H9 (cell line): Measurements from ENCODE around the gene TXNDC11. TPM values are rescaled to one million over a fixed set of nuclear protein-coding genes. Genes with fewer than 3 reads are reported as not detected.

ENCODE experiments used
- DNase-seq: peaks from one replicate; pipeline ENCODE4 v3.0.0-alpha.2; 2017
- H2AFZ ChIP-seq: one replicate; pipeline ENCODE4 v1.6.1; 2013; ENCODE audit warnings: mild to moderate bottlenecking, low read length, control low read depth, moderate library complexity
- H2AK5ac ChIP-seq: 2 replicates; pipeline ENCODE4 v1.6.1; 2013; ENCODE audit warnings: low read length, control low read depth, mixed read lengths; ENCODE audit not compliant: insufficient read length
- H2BK120ac ChIP-seq: one replicate; pipeline ENCODE4 v1.6.1; 2013; ENCODE audit warnings: low read depth, mild to moderate bottlenecking, low read length, control low read depth, inconsistent platforms; ENCODE audit not compliant: poor library complexity, severe bottlenecking
- H2BK12ac ChIP-seq: 2 replicates; pipeline ENCODE4 v1.6.1; 2013; ENCODE audit warnings: low read length, control low read depth, mixed read lengths, low read depth; ENCODE audit not compliant: insufficient read length
- H2BK15ac ChIP-seq: 2 replicates; pipeline ENCODE4 v1.6.1; 2013; ENCODE audit warnings: low read depth, low read length, control low read depth
- H2BK20ac ChIP-seq: one replicate; pipeline ENCODE4 v1.6.1; 2013; ENCODE audit warnings: low read depth, mild to moderate bottlenecking, low read length, control low read depth, inconsistent platforms; ENCODE audit not compliant: poor library complexity, severe bottlenecking
- H2BK5ac ChIP-seq: 2 replicates; pipeline ENCODE4 v1.6.1; 2013; ENCODE audit warnings: low read length, control low read depth, mixed read lengths; ENCODE audit not compliant: insufficient read length
- H3K14ac ChIP-seq: 2 replicates; pipeline ENCODE4 v1.6.1; 2013; ENCODE audit warnings: low read length, control low read depth; ENCODE audit not compliant: insufficient read depth
- H3K18ac ChIP-seq: 2 replicates; pipeline ENCODE4 v1.6.1; 2013; ENCODE audit warnings: low read depth, mild to moderate bottlenecking, mixed read lengths, low read length, control low read depth; ENCODE audit not compliant: insufficient read length
- H3K23ac ChIP-seq: 2 replicates; pipeline ENCODE4 v1.6.1; 2013; ENCODE audit warnings: low read length, control low read depth, mixed read lengths, low read depth; ENCODE audit not compliant: insufficient read length
- H3K23me2 ChIP-seq: 2 replicates; pipeline ENCODE4 v1.6.1; 2013; ENCODE audit warnings: low read depth, mild to moderate bottlenecking, mixed read lengths, low read length, control low read depth; ENCODE audit not compliant: insufficient read length, poor library complexity, severe bottlenecking
- H3K27ac ChIP-seq: 2 replicates; pipeline ENCODE4 v1.5.1; 2013; ENCODE audit warnings: low read length, control low read depth, mixed read lengths, low read depth; ENCODE audit not compliant: insufficient read length
- H3K27me3 ChIP-seq: 2 replicates; pipeline ENCODE4 v1.6.1; 2013; ENCODE audit warnings: low read length, control low read depth, inconsistent platforms; ENCODE audit not compliant: insufficient read depth
- H3K4ac ChIP-seq: 2 replicates; pipeline ENCODE4 v1.6.1; 2013; ENCODE audit warnings: low read depth, mild to moderate bottlenecking, control low read depth, inconsistent platforms, low read length, moderate library complexity
- H3K4me1 ChIP-seq: 2 replicates; pipeline ENCODE4 v1.6.1; 2013; ENCODE audit warnings: low read length, control low read depth, inconsistent platforms; ENCODE audit not compliant: insufficient read depth
- H3K4me2 ChIP-seq: 2 replicates; pipeline ENCODE4 v1.6.1; 2013; ENCODE audit warnings: low read length, control low read depth, mixed read lengths; ENCODE audit not compliant: insufficient read length, insufficient read depth
- H3K56ac ChIP-seq: 2 replicates; pipeline ENCODE4 v1.6.1; 2013; ENCODE audit warnings: low read depth, mild to moderate bottlenecking, mixed read lengths, low read length, control low read depth; ENCODE audit not compliant: insufficient read length
- H3K79me1 ChIP-seq: 2 replicates; pipeline ENCODE4 v1.6.1; 2013; ENCODE audit warnings: low read depth, mild to moderate bottlenecking, moderate library complexity, low read length, control low read depth, inconsistent platforms; ENCODE audit not compliant: insufficient read depth, poor library complexity, severe bottlenecking
- H3K79me2 ChIP-seq: 2 replicates; pipeline ENCODE4 v1.6.1; 2013; ENCODE audit warnings: low read length, control low read depth, inconsistent platforms; ENCODE audit not compliant: insufficient read depth
- H3K9ac ChIP-seq: 2 replicates; pipeline ENCODE4 v1.6.1; 2013; ENCODE audit warnings: low read length, control low read depth, mixed read lengths; ENCODE audit not compliant: insufficient read length; ENCODE audit errors: extremely low read depth
- H3K9me3 ChIP-seq: one replicate; pipeline ENCODE4 v1.6.1; 2013; ENCODE audit warnings: low read depth, low read length, inconsistent platforms; ENCODE audit not compliant: control insufficient read depth
- H3T11ph ChIP-seq: one replicate; pipeline ENCODE4 v1.6.1; 2013; ENCODE audit warnings: mild to moderate bottlenecking, low read length, control low read depth, inconsistent platforms
- H4K20me1 ChIP-seq: one replicate; pipeline ENCODE4 v1.6.1; 2013; ENCODE audit not compliant: control insufficient read depth, insufficient read length, insufficient read depth
- H4K5ac ChIP-seq: 2 replicates; pipeline ENCODE4 v1.6.1; 2013; ENCODE audit warnings: low read depth, mild to moderate bottlenecking, mixed read lengths, low read length, control low read depth; ENCODE audit not compliant: insufficient read length
- H4K8ac ChIP-seq: replicated peaks from 2 replicates; pipeline ENCODE4 v1.6.1; 2013; ENCODE audit warnings: low read length, control low read depth, mixed read lengths, low read depth; ENCODE audit not compliant: insufficient read length
- H4K91ac ChIP-seq: 2 replicates; pipeline ENCODE4 v1.6.1; 2013; ENCODE audit warnings: low read depth, mild to moderate bottlenecking, moderate library complexity, mixed read lengths, low read length, control low read depth; ENCODE audit not compliant: insufficient read length
- H3K27ac Mint-ChIP-seq, 3 experiments: 2 replicates in 2 of 3; 3 replicates in 1 of 3; pipeline ENCODE4 v1.8.0; 2020 to 2021; ENCODE audit warnings: mixed read lengths in 3 of 3, mild to moderate bottlenecking in 1 of 3, moderate library complexity in 1 of 3
- H3K27me3 Mint-ChIP-seq: 2 replicates; pipeline ENCODE4 v1.8.0; 2021; ENCODE audit warnings: low read depth, mild to moderate bottlenecking, moderate library complexity, mixed read lengths
- H3K36me3 Mint-ChIP-seq, 3 experiments: 2 replicates in 2 of 3; 3 replicates in 1 of 3; pipeline ENCODE4 v1.8.0; 2020 to 2021; ENCODE audit warnings: low read depth in 3 of 3, mixed read lengths in 3 of 3; ENCODE audit not compliant: insufficient read depth in 1 of 3
- H3K4me1 Mint-ChIP-seq, 2 experiments: 2 replicates each; pipeline ENCODE4 v1.8.0; 2020; ENCODE audit warnings: mixed read lengths in 2 of 2
- H3K4me3 Mint-ChIP-seq, 2 experiments: 2 replicates in 1 of 2; 3 replicates in 1 of 2; pipeline ENCODE4 v1.8.0; 2020 to 2021; ENCODE audit warnings: mild to moderate bottlenecking in 2 of 2, mixed read lengths in 2 of 2, moderate library complexity in 1 of 2
- H3K9me3 Mint-ChIP-seq, 2 experiments: 2 replicates in 1 of 2; 3 replicates in 1 of 2; pipeline ENCODE4 v1.8.0; 2020; ENCODE audit warnings: mild to moderate bottlenecking in 2 of 2, mixed read lengths in 2 of 2, moderate library complexity in 1 of 2
- CTCF ChIP-seq: fragments of 200-600 bp; sonication (generic); conservative IDR thresholded peaks from 3 replicates; pipeline ENCODE4 v1.8.0; 2021; ENCODE audit warnings: antibody characterized with exemption, mild to moderate bottlenecking
- whole genome bisulfite sequencing: extraction: QIAGEN DNeasy Blood & Tissue Kit; methylation state at CpG from one replicate; pipeline ENCODE4 v1.1.7; 2013; ENCODE audit warnings: missing lambda C conversion rate, low lambda C conversion rate, mixed read lengths; ENCODE audit not compliant: insufficient read length; ENCODE audit errors: extremely low coverage; 5-methylcytosine and 5-hydroxymethylcytosine counted together
- total RNA-seq: library from RNA; stranded (reverse); gene quantifications from 2 replicates; pipeline ENCODE4 v1.2.1, GENCODE V29; 2021

Gene TXNDC11
- total RNA-seq, 1 experiment from 2014 or later = 12.2 TPM

- Histone ChIP-seq H3K9me3 (no peaks in the 10 kb centered on the region), H2BK20ac (no peak overlapping the region), H3T11ph (no peak overlapping the region), H2BK15ac (no peak overlapping the region), H3K27ac (no peak overlapping the region), H3K4me2 (no peak overlapping the region), H2BK12ac (no peak overlapping the region), H4K8ac (no peak overlapping the region), H3K14ac (no peak overlapping the region), H3K4me1 (no peaks in the 10 kb centered on the region), H4K91ac (no peak overlapping the region), H3K79me2 (0 out of 2 replicates have a peak, but pooled peaks cover 2% of the 10 kb centered on the region), H2AFZ (no peak overlapping the region), H3K27me3 (no peaks in the 10 kb centered on the region), H3K23me2 (no peaks in the 10 kb centered on the region), H3K18ac (no peak overlapping the region), H4K5ac (no peak overlapping the region), H3K9ac (no peak overlapping the region), H2BK5ac (no peak overlapping the region), H2BK120ac (no peak overlapping the region), H3K56ac (no peak overlapping the region), H3K79me1 (no peaks in the 10 kb centered on the region), H2AK5ac (no peak overlapping the region), H4K20me1 (no peaks in the 10 kb centered on the region), H3K23ac (no peak overlapping the region), H3K4ac (no peak overlapping the region)
- H3K36me3 Mint-ChIP-seq = peaks cover 6 to 43% (median 16%) of the 10 kb centered on the region in 3 experiments; a peak in 5 of 7 replicates
- peak overlapping the region in 1 of 3 experiments; percentile 37; a peak in 1 of 7 replicates for H3K27ac Mint-ChIP-seq
- H3K9me3 Mint-ChIP-seq = no peaks in the 10 kb centered on the region
- no peaks in the 10 kb centered on the region for H3K27me3 Mint-ChIP-seq
- H3K4me1 Mint-ChIP-seq = no peaks in the 10 kb centered on the region
- no peak overlapping the region for H3K4me3 Mint-ChIP-seq
- no peak for TF ChIP-seq CTCF
- DNase-seq = no peak
- WGBS = no CpG with 5 or more reads among the region's 12 CpGs
Observed at GRCh38 chr16:11697319-11697718, 45.3 kb downstream of the TXNDC11 start.
